Measurements from ENCODE around the gene KDM4F. TPM values are rescaled to one million over a fixed set of nuclear protein-coding genes. Genes with fewer than 3 reads are reported as not detected.

Gene KDM4F
- total RNA-seq, 1 donor from 2014 or later: not detected

DNA sequence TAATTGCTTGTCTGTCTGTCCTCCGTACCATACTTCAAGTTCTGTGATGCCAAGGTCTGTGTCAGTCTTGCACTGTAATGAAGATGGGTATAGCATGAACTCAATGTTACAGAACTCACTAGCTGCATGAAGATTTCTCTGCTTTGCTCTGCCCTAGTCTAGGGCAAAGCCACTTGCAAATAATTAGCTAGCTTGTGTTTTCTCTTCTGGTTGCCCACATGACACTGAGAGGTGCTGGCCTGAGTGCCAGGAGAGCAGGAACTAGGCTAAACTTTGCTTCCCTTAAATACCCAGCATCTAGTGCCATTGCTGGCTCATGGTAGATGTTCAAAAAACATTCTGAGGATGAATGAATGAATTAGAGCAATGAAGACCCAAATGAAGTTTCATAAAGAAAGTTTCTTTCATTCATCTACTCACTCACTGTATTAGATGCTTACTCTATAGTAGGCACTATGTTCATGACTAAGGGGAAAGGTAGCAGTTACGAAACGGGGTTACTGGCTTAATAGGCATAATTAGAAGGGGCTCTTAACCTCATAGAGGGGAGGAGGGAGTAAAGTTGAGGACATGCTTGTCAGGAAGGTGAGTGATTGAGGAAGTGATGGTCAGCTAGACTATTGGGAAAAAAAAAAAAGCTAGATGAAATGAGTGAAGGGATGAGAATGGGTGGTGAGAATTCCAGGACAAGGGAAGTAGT lies 36.0 kb downstream of the KDM4F start:
- no peak for DNase-seq (ENCODE audit: missing footprints)
- intact Hi-C loops (cut with DNase I): no loop called here
- no peak for ATAC-seq

DNA sequence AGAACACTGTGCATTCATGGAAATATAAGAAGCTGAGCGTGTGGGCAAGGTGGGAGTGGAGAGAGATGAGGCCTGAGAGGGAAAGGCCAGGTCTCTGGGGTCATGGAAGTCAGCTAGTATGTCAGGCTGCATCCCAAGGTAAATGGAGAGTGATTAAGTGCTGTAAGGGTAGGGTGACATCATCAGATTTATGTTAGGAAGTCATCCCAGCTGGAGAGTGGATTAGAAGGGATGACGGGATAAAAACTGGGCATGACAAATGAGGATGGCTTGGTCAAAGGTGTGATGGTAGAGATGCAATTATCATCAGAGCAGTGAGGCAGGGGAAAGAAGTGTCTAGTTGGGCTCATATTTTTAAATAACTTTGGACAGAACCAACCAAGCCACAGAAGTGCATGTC lies 36.9 kb downstream of the KDM4F start:
- DNase-seq (ENCODE audit: missing footprints): no peak
- ATAC-seq: no peak
- intact Hi-C loops (cut with DNase I): no loop called here

DNA sequence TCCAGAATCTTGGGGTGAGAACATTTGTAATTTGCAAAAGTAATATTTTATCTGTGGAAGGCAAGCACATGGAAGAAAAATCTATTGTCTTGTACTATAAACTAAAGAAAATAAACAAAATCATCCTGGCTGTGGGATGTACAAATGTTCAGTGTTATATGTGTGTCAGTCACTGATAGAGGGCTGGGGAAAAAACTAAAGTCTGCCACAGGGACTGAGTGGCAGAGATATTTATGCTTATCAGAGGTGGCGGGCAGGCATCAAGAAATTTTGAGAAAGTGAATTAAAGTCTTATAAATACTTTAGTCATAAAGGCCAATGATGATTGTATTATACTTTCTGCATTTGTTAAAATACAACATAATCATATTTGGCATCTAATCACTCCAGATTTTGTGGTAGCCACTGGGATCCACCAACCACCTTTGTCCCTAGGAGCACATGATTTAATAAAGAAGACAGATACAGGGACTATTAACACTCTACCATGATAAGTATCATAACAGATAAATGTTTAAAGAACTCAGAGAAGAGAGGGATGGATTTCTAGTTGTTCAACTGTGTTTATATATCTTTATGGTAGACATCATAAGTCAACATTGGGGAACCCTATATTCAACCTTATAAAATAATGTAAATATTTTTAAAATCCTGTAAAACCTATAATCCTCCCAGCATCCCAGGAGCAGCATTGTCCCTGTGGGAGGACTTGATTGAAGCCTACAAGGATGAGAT lies 37.8 kb downstream of the KDM4F start:
- intact Hi-C loops (cut with DNase I): no loop called here
- DNase-seq (ENCODE audit: missing footprints): no peak
- no peak for ATAC-seq

DNA sequence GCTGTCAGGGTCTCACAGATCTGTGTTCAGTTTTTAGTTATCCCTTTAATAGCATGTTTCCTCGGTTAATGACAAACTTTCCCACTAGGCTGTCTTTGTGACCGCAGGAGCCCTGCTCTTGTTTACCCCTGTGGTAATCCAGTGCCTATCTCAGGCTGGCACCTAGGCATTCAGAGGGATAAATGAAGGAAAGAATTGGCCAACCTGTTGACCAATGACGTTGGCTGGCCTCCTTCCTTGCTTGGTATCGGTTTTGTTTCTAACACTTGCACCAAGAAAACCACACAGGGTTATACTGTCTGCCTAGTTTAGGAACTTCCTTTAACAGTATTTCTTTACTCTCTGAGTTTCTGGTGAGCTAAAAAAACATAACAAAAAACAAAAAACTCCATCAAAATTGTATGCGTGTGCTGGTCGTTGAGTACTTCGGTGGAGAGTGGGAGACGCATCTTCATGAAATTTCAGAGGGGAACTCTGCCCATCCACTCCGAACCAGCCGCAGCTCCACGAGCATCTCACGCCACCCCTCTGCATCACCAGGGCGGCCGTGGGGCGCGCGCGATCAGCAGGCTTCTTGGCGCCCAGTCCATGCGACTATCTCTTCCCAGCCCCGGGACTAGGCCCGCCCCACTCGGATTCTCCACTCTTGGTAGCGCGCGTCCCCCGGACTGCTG lies 39.9 kb downstream of the KDM4F start:
- DNase-seq (ENCODE audit: missing footprints) (no peak), ATAC-seq (peak; percentile 67)
- intact Hi-C loops (cut with DNase I): no loop called here

DNA sequence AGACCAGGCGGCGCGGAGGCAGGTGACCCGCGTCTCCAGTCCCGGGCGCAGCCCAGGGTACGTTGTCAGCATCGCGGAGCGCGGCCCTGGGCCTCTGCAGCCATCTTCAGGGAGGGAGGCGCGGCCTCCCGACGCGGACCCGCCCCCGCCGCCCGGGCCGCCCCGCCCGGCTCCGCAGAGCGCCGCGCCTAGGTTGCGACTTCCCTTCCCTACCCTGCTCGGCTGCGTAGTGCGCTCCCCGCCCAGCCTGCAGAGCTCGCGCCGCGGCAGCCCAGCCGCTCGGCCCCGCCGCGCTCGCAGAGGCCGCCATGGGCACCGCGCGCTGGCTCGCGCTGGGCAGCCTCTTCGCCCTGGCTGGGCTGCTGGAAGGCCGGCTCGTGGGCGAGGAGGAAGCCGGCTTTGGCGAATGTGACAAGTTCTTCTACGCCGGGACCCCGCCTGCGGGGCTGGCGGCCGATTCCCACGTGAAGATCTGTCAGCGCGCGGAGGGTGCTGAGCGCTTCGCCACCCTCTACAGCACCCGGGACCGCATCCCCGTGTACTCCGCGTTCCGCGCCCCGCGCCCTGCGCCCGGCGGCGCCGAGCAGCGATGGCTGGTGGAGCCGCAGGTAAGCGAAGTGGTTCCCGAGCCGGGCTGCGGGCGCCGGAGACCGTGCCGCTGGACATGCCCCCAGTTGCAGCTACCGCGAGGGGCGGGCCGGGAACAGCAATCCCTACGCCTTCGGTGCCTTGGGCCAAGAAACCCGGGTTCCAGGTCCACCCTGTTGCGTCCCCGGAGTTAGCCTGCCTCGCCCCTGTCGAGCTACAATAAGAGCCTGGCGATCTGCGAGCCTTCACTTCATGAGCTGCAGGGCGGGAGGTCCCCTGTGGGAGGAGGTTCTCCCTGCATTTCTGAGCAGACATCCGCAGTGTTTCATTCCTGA lies 40.7 kb downstream of the KDM4F start, which contains the start of gene ENDOD1:
Gene ENDOD1 (plus strand): TSS at position 227 of the 923 bp plus-strand sequence. CDS start 82 bp downstream, at position 309.
- ATAC-seq (peak; percentile 98), DNase-seq (ENCODE audit: missing footprints) (peak; percentile 93)
- intact Hi-C loops (cut with DNase I): loop anchor here (2.0 kb wide), 2 partner anchors 19 to 61 kb away; no protein-coding TSS in a partner anchor

DNA sequence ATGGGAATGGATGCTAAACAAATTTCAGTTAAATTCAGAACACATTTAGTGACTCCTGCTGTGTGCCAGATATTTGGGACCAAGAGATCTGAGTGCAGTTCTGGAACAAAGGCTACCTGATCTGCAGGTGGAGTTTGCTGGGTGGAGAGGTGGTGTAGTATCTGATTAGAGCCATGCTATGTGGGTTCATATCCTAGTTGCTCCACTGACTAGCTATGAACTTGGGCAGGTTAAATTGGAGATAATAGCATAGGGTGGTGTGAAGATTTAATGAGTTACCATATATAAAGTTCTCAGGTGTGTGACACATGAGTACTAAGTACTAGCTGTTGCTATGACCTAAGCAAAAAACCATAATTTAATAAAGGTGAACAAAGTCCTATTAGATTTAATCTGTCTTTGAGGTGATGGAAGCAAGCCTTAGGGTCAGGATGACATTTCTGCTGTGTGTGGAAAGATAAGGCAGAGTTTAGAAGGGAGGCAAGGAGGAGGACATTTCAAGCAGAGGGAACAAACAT lies 42.5 kb downstream of the KDM4F start:
- ATAC-seq: no peak

DNA sequence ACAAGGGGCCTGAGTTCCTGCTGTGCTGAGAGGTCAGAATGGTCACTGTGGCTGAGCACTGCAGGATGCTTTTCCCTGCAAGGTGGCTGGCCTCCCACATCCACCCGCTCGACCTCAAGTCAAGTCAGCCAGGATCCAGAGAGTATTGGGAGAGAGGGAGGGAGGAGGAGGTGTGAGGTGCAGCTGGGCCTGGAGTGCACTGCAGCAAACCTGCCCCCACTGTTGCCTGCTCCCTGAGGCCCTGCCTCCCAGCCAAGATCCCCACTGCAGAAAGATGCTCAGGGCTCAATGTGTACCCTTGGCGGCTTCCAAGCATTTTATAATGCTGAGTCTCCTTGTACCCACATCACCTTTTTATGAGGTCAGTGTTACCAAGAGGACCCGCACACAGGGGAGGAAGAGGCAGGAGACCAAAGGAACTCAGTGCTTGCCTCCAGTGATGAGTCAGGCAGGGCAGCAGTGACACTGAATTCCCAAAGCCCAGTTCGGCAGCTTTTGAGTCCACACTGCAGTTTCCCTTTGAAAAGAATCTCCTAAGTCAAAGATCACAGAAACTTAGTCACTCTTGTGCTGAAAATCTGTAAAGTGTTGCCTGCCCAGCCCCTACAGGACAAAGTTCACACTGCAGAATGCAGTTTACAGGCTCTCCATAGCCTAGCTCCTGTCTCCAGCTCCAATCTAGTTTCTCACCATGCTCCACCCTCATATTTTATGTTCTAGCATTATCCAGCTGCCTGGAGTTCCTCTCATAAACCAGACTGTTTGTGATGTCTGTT lies 43.5 kb downstream of the KDM4F start:
- ATAC-seq (no peak), DNase-seq (ENCODE audit: missing footprints) (no peak)
- intact Hi-C loops (cut with DNase I): no loop called here

More for the DNA sequence above, 42.5 kb downstream of the KDM4F start:
- DNase-seq (ENCODE audit: missing footprints): no peak
- intact Hi-C loops (cut with DNase I): loop anchor here (2.0 kb wide), 2 partner anchors 21 to 59 kb away; no protein-coding TSS in a partner anchor

DNA sequence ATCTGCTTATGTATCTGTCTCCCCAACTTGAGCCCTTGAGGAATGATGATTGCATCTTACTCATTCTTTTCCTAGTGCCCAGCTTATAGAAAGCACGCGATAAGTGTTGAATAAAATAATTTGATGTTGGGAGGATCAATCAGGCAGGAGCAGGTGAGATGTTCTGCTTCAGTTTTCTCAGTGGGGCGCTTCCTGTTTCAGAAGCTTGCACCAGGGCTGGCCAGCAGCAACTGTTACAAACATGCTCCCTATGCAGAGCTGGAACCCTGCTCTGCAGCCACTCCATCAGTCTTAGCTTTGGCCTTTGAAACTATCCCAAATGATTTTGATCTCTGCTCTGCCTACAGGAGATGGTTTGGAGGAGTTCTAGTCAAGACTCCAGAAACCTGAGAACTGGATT lies 44.3 kb downstream of the KDM4F start:
- DNase-seq (ENCODE audit: missing footprints) (no peak), ATAC-seq (no peak)
- intact Hi-C loops (cut with DNase I): no loop called here

DNA sequence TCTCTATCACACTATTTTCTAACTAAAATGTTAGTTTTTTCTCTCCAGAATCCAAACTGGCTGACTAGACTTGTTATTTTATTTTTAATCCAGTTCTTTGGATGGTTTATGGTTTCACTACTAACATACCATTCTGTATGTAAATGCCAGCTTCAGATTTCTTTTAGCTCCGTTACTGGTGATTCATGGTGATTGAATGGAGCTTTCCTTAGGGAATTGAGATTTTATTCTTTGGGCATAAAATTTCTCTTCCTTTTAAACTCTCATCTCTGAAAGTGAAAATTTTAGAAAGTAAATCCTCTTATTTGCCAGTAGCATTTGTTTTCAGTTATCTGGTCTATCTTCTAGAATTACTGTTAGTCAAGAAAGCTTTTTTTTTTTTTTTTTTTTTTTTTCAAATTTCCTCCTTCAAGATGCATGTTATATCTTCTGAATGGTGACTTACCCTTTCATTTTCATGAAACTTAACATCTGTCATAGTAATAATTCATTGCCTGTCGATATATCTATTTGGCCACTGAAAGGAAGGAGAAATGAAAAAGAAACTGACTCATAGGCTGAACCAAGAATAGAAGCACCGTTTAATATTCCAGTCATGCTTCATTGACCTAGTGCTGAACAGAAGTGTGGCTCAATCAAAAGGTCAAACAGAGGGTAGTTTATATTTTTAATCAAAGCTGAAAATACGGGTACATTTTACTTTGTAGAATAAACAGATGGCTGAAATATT lies 46.8 kb downstream of the KDM4F start:
- no peak for DNase-seq (ENCODE audit: missing footprints)
- ATAC-seq: no peak
- intact Hi-C loops (cut with DNase I): no loop called here

DNA sequence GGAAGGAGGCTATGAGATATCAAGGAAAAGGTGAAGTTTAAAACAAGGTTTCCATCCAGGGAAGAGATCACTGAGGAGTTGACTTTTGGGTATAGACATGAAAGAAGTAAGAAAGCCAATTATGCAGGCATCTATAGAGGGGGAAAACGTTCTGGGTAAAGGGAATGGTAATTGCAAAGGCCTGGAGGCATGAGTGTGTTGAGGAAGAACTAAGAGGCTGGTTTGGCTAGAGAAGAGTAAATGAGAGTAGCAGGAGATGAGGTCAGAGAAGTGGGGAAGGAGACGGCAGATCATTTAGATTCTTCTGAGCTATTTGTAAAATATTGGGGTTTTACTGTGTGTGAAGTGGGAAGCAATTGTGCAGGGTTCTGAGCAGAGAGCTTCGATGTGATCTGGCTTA lies 48.0 kb downstream of the KDM4F start:
- ATAC-seq (no peak), DNase-seq (ENCODE audit: missing footprints) (no peak)
- intact Hi-C loops (cut with DNase I): no loop called here

DNA sequence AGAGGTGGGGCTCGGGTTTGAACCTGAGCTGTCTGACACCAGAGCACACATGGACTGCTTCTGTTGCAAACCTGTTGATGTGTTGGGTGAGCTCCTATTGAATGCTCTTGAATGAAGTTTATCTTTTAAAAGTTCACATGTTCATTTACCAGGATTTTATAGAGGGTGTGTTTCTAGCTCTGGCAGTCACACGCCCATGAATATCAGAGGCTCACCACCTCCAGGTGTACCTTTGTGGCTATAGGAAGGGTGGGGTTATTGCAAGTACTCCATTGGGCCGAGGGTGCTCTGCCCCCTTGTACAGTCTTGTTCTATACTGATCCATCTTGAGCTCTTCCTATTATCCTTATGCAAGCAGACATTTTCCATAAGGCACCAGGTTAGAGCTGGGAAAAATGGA lies 49.6 kb downstream of the KDM4F start:
- intact Hi-C loops (cut with DNase I): no loop called here
- DNase-seq (ENCODE audit: missing footprints) (no peak), ATAC-seq (no peak)

DNA sequence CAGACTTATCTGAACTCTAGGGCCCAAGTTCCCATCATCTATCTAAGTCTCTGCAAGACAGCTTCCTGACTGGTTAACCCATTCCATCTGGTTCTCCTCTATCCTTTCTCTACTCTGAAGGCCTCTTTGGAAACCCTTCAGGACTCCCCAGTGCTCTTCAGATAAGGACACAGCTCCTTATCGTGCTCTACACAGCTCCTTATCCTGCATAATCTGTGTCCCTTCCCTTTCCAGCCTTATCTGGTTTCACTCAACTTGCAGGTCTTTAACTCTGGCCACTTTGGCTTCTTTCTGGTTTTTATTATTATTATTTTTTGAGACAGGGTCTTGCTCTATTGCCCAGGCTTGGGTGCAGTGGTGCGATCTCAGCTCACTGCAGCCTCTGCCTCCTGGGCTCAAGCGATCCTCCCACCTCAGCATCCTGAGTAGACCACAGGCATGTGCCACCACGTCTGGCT lies 51.0 kb downstream of the KDM4F start:
- intact Hi-C loops (cut with DNase I): no loop called here
- DNase-seq (ENCODE audit: missing footprints): no peak
- ATAC-seq: no peak

Other genes with a start within 250 kb of the KDM4F start
- gene CWC15, start 75.9 kb upstream of the KDM4F start, total RNA-seq: 79.1 TPM
- 0.54 TPM for gene KDM4D, start 75.7 kb upstream of the KDM4F start, total RNA-seq
- not detected for gene KDM4E, start 24.2 kb upstream of the KDM4F start, total RNA-seq
- gene SRSF8, start 17.5 kb downstream of the KDM4F start, total RNA-seq: 22.8 TPM
- gene ENDOD1, start 40.4 kb downstream of the KDM4F start, total RNA-seq: 11.2 TPM
- gene SESN3, start 181.8 kb downstream of the KDM4F start, total RNA-seq: 6.0 TPM

All from Right ventricle myocardium inferior (tissue), 1 donor.